ENCODE measurements around the gene CREB3. TPM values are rescaled to one million over a fixed set of nuclear protein-coding genes. Genes with fewer than 3 reads are reported as not detected.

The CREB3 gene
- total and polyA plus RNA-seq, 9 of the 15 experiments (the other 6 are each of a cell fraction or from before 2014, with no cell fraction given) = 5.7 to 18.3 (median 14.9) TPM

- no peak for TF ChIP-seq GMEB1 (CRISPR knock-in tag; IDR thresholded peaks at IDR 0.05)
- no peak for TF ChIP-seq ZNF318 (IDR thresholded peaks at IDR 0.05; ENCODE audit: borderline replicate concordance in 1 of 2, low read depth in 1 of 2)
- TF ChIP-seq CCNT2 (IDR thresholded peaks at IDR 0.05; ENCODE audit: borderline replicate concordance, extremely low read depth, insufficient read length, low read depth, low read length) = no peak
- no peak for TF ChIP-seq THRA (IDR thresholded peaks at IDR 0.05)
- TF ChIP-seq NR0B1 (IDR thresholded peaks at IDR 0.05; ENCODE audit: partially characterized antibody) = no peak
- TF ChIP-seq CBX8 (IDR thresholded peaks at IDR 0.05; ENCODE audit: borderline replicate concordance, extremely low read depth, low read depth, low read length, poor library complexity, severe bottlenecking) = no peak
- no peak for TF ChIP-seq HES1 (IDR thresholded peaks at IDR 0.05; ENCODE audit: low read depth)
- no peak for TF ChIP-seq SREBF1 (IDR thresholded peaks at IDR 0.05; ENCODE audit: borderline replicate concordance, low read depth, low read length)
- TF ChIP-seq IRF2 (CRISPR knock-in tag; IDR thresholded peaks at IDR 0.05) = no peak
- no peak for TF ChIP-seq ZFP30 (CRISPR knock-in tag; IDR thresholded peaks at IDR 0.05; ENCODE audit: borderline replicate concordance)
- no peak for TF ChIP-seq MITF (IDR thresholded peaks at IDR 0.05)
- no peak for TF ChIP-seq ZBED1 (IDR thresholded peaks at IDR 0.05)
Measured at GRCh38 chr9:35719546-35719945, 12.9 kb upstream of the CREB3 start (continued).
